GM06990 (cell line): ENCODE results near the gene RARG.

Source experiments
- DNase-seq: peaks from one replicate; pipeline ENCODE4 v3.0.0-alpha.2; 2011; ENCODE audit not compliant: insufficient read length; ENCODE audit errors: extremely low read depth
- H3K27me3 ChIP-seq: replicated peaks from 2 replicates; pipeline ENCODE4 v1.6.0; 2011; ENCODE audit warnings: low read length; ENCODE audit not compliant: control insufficient read depth, insufficient read depth
- H3K36me3 ChIP-seq: 2 replicates; pipeline ENCODE4 v1.5.1; 2011; ENCODE audit warnings: low read length; ENCODE audit not compliant: control insufficient read depth, insufficient read depth
- H3K4me3 ChIP-seq: replicated peaks from 2 replicates; pipeline ENCODE4 v1.5.1; 2011; ENCODE audit warnings: low read depth, mild to moderate bottlenecking, control low read depth, low read length
- TF ChIP-seq, protein P1 (sequence below): IDR thresholded peaks from 2 replicates; pipeline ENCODE4 v1.5.1; 2011; ENCODE audit warnings: low read length, control low read depth, mild to moderate bottlenecking, inconsistent platforms; ENCODE audit not compliant: insufficient read depth, poor library complexity, severe bottlenecking

The RARG gene

DNA sequence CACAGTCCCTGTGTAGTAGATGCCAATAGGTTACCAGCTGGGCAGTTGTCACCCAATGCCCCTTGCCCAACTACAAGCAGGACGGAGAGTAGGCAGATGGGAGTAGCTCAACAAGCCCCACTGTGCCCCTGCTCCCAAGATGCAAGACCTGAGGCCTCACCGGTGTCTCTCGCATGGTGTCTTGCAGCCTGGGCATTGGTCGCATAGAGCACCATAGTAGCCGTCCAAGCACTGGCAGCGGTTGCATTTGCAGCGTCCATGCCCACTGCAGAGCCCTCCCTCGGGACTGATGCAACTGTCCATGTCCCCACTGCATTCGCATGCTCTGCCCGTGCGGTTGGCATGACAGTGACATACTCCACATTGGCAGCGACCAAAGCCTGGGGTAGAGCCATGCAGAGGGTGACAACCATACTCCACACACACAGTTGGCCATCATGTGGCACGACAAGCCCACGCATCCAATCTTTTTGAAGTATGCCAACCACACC is 39.4 kb downstream of the RARG start:
- Histone ChIP-seq H3K36me3 (peaks cover 67% of the 10 kb centered on the region), H3K27me3 (no peaks in the 10 kb centered on the region), H3K4me3 (no peak overlapping the region)
- no peak for DNase-seq
- TF ChIP-seq, protein P1, sequence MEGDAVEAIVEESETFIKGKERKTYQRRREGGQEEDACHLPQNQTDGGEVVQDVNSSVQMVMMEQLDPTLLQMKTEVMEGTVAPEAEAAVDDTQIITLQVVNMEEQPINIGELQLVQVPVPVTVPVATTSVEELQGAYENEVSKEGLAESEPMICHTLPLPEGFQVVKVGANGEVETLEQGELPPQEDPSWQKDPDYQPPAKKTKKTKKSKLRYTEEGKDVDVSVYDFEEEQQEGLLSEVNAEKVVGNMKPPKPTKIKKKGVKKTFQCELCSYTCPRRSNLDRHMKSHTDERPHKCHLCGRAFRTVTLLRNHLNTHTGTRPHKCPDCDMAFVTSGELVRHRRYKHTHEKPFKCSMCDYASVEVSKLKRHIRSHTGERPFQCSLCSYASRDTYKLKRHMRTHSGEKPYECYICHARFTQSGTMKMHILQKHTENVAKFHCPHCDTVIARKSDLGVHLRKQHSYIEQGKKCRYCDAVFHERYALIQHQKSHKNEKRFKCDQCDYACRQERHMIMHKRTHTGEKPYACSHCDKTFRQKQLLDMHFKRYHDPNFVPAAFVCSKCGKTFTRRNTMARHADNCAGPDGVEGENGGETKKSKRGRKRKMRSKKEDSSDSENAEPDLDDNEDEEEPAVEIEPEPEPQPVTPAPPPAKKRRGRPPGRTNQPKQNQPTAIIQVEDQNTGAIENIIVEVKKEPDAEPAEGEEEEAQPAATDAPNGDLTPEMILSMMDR, result no peak

DNA sequence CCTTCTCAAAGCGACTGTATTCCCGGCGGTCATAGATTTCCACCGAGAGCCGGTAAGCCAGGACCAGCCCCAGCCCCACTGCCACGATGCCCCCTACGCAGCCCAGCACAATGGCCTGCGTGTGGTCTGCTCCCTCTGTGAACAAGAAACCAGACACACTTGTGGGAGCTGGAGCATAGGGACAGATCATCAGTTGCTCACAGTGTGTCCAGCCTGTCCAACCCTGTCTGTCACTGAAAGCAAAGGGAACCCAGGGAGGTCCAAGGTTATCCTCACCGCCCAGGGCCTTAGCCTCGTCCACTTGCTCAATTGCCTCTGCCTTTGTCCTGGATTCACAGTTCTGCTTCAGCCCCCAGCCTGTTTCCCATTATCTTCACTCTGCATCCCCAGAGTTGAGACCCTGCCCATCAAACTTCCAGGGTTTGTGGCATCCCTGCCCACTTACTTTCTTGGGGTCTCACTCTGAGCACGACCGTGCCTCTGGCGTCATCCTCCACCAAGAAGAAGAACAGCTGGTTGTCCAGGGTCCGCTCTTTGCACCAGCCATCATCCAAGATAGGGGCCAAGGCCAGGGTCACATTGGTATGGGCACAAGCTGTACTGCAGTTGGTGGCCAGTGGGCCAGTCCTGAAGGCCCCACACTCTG is 40.0 kb downstream of the RARG start:
- Histone ChIP-seq H3K36me3 (peaks cover 61% of the 10 kb centered on the region), H3K4me3 (no peak overlapping the region), H3K27me3 (no peaks in the 10 kb centered on the region)
- no peak for DNase-seq
- TF ChIP-seq, protein P1, result no peak

DNA sequence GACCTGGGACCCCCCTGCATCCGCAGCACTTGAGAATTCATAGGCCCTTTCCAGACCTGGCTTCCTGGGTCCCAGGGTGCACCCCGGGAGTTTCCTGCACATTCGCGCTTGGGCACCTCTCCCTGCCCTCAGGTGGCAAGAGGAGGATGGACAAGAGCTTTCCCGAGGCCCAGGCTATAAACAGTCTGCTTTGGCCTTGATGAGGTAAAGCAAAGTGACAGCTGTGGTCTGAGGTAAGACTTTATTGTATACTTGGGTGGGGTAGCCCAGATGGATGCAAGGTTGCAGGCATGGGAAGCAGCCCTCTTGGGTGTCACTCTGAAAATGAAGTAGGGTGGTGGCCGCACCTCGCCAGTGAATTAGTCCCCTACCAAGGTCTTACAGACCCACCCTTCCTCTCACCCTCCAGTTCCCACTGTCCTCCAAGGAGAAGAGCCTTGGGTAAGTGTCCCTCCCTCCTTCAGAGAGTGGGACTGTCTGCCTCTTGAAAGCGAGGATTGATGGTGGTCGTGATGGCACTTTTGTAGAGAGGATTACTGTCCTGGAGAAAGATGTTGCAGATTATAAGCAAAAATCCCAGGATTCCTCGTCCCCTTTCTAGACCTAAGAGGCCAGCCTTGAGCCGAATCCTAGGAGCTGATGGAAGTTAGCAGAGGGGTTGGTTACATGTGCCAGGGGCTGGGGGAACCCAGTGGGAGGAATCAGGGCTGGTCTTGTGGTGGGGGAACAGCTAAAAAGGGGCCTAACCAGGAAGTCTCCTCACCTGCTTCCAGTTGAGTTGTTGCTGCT is 40.7 kb downstream of the RARG start:
- H3K4me3 ChIP-seq, result no peak overlapping the region
- TF ChIP-seq, protein P1, result no peak
- H3K36me3 ChIP-seq, result peaks cover 57% of the 10 kb centered on the region
- no peak for DNase-seq
- H3K27me3 ChIP-seq, result no peaks in the 10 kb centered on the region

DNA sequence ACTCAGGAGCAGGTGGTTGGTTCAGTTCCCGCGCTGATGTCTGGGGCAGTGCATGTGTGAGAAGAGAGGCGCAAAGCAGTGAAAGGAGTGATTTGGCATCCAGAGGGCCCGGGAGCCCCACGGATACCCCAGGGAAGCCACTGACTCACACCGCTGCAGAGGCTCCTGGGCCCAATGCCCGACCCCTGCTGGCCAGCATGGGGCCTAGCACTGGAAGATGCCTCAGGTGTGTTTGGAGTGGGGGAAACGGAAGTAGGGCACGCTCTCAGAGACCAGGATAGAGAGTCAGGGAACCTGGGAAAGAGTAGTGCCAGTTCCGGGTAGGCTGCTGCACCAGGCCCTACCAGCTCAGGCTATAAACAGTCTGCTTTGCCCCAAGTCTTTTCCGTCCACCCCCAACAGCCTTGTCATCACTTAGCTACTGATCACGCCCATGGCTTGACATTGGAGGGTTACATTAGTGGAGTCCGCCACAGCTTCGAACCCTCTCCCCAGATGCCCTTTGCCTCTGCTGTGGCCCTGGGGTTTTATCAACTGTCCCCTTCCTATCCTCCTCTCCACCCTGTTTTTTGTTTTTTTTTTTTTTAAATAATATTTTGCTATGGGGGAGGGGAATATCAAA is 41.8 kb downstream of the RARG start:
- no peak overlapping the region for H3K4me3 ChIP-seq
- DNase-seq, result no peak
- TF ChIP-seq, protein P1, result peak; percentile 84
- H3K27me3 ChIP-seq, result no peaks in the 10 kb centered on the region
- peaks cover 53% of the 10 kb centered on the region for H3K36me3 ChIP-seq

DNA sequence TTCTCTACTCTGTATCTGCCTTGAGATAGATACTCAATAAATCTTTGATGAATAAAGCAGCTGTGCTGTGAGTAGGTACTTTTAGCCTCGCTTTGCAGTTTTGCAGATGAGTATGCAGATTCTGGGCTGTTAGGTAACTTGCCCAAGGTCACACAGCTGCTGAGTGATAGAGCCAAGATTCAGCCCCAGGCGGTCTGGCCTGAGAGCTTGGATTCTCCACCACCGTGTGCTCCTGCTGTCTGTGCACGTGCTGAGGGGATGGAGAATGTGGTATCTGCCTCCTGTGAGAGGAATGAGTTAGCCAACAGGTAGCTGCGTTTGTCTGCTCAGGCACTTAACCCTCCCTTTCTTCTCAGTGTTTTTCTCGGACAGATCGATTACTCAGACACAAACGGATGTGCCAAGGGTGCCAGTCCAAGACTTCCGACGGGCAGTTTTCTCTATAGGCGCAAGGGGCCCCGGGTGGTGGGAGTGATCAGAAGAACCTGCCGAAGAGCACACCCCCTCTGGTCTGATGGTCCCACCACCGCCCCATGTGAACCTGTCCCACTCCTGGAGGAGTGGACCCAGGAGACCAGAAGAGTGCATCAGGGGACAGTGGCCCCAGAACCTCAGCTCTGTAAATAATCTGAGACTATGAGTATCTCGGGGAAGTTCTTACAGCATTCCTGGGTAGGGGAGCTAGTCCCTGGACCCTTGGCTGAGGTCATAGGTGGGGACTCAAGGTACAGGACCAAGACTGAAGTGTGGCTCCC is 44.7 kb downstream of the RARG start:
- TF ChIP-seq, protein P1, result no peak
- Histone ChIP-seq H3K4me3 (no peak overlapping the region), H3K27me3 (no peaks in the 10 kb centered on the region), H3K36me3 (peaks cover 35% of the 10 kb centered on the region)
- DNase-seq, result no peak
